ENCODE data around the gene FAM107B.

DNA sequence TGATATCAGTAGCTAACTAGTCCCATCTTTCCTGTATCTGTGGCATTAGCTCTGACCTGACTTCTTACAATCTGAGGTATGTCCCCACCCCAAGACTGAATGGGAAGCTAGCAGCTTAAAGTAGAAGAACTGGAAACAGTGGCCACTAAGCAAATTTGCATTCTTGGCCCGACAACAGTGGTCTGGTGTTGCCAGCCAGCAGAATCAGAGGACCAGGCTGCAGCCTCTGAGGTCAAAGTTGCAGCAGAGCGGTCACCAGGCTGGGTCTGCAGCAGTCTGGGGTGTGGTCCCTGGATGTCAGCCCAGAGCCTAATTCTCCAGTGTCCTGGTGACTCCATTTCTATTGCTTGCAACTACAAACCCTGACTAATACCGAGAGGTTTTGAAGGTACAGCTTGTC lies 26.3 kb downstream of the FAM107B start:
- TF ChIP-seq, protein P1, sequence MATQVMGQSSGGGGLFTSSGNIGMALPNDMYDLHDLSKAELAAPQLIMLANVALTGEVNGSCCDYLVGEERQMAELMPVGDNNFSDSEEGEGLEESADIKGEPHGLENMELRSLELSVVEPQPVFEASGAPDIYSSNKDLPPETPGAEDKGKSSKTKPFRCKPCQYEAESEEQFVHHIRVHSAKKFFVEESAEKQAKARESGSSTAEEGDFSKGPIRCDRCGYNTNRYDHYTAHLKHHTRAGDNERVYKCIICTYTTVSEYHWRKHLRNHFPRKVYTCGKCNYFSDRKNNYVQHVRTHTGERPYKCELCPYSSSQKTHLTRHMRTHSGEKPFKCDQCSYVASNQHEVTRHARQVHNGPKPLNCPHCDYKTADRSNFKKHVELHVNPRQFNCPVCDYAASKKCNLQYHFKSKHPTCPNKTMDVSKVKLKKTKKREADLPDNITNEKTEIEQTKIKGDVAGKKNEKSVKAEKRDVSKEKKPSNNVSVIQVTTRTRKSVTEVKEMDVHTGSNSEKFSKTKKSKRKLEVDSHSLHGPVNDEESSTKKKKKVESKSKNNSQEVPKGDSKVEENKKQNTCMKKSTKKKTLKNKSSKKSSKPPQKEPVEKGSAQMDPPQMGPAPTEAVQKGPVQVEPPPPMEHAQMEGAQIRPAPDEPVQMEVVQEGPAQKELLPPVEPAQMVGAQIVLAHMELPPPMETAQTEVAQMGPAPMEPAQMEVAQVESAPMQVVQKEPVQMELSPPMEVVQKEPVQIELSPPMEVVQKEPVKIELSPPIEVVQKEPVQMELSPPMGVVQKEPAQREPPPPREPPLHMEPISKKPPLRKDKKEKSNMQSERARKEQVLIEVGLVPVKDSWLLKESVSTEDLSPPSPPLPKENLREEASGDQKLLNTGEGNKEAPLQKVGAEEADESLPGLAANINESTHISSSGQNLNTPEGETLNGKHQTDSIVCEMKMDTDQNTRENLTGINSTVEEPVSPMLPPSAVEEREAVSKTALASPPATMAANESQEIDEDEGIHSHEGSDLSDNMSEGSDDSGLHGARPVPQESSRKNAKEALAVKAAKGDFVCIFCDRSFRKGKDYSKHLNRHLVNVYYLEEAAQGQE (IDR thresholded peaks at IDR 0.05; ENCODE audit: low read depth, low read length) = no peak
- TF ChIP-seq ESRRA (IDR thresholded peaks at IDR 0.05; ENCODE audit: low read length) (no peak), TCF7 (IDR thresholded peaks at IDR 0.05; ENCODE audit: borderline replicate concordance) (no peak), NFXL1 (IDR thresholded peaks at IDR 0.05; ENCODE audit: borderline replicate concordance) (no peak), NFYB (IDR thresholded peaks at IDR 0.05; ENCODE audit: insufficient read depth, low read depth, low read length) (no peak), RAD21 (IDR thresholded peaks at IDR 0.05; ENCODE audit: insufficient read depth, low read depth, low read length) (no peak)
- TF ChIP-seq, protein P2, sequence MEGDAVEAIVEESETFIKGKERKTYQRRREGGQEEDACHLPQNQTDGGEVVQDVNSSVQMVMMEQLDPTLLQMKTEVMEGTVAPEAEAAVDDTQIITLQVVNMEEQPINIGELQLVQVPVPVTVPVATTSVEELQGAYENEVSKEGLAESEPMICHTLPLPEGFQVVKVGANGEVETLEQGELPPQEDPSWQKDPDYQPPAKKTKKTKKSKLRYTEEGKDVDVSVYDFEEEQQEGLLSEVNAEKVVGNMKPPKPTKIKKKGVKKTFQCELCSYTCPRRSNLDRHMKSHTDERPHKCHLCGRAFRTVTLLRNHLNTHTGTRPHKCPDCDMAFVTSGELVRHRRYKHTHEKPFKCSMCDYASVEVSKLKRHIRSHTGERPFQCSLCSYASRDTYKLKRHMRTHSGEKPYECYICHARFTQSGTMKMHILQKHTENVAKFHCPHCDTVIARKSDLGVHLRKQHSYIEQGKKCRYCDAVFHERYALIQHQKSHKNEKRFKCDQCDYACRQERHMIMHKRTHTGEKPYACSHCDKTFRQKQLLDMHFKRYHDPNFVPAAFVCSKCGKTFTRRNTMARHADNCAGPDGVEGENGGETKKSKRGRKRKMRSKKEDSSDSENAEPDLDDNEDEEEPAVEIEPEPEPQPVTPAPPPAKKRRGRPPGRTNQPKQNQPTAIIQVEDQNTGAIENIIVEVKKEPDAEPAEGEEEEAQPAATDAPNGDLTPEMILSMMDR (IDR thresholded peaks at IDR 0.05 in 2 of 3, conservative IDR thresholded peaks at IDR 0.05 in 1 of 3; ENCODE audit: control insufficient read depth in 2 of 3, extremely low read depth in 1 of 3, insufficient read depth in 1 of 3, low read depth in 3 of 3, low read length in 3 of 3) = no peak
- TF ChIP-seq, protein P3, sequence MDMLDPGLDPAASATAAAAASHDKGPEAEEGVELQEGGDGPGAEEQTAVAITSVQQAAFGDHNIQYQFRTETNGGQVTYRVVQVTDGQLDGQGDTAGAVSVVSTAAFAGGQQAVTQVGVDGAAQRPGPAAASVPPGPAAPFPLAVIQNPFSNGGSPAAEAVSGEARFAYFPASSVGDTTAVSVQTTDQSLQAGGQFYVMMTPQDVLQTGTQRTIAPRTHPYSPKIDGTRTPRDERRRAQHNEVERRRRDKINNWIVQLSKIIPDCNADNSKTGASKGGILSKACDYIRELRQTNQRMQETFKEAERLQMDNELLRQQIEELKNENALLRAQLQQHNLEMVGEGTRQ (IDR thresholded peaks at IDR 0.05; ENCODE audit: borderline replicate concordance, low read depth, low read length) = no peak

Data from GM12878 (cell line).